Measurements from ENCODE around the gene MAP3K21. TPM values are rescaled to one million over a fixed set of nuclear protein-coding genes. Genes with fewer than 3 reads are reported as not detected.

MAP3K21 gene
- total RNA-seq, 1 donor from 2014 or later = 0.11 TPM

- Mint-ChIP-seq H3K4me3 (ENCODE audit: unreplicated experiment) (no peak overlapping the region), H3K9me3 (ENCODE audit: unreplicated experiment) (peaks cover 5% of the 10 kb centered on the region), H3K36me3 (ENCODE audit: unreplicated experiment) (no peaks in the 10 kb centered on the region), H3K27me3 (ENCODE audit: unreplicated experiment) (peaks cover 6% of the 10 kb centered on the region), H3K4me1 (ENCODE audit: unreplicated experiment) (no peaks in the 10 kb centered on the region), H3K27ac (ENCODE audit: unreplicated experiment) (no peak overlapping the region)
- TF ChIP-seq CTCF (IDR thresholded peaks at IDR 0.05) = no peak
- DNase-seq (ENCODE audit: extremely low spot score, unreplicated experiment) = no peak
Observed at GRCh38 chr1:233406994-233407631, 79.6 kb downstream of the MAP3K21 start.

GRCh38 chr1:233409540-233409939, 82.0 kb downstream of the MAP3K21 start:
- TF ChIP-seq CTCF (IDR thresholded peaks at IDR 0.05) = no peak
- Mint-ChIP-seq H3K4me3 (ENCODE audit: unreplicated experiment) (no peak overlapping the region), H3K27ac (ENCODE audit: unreplicated experiment) (no peak overlapping the region), H3K36me3 (ENCODE audit: unreplicated experiment) (no peaks in the 10 kb centered on the region), H3K27me3 (ENCODE audit: unreplicated experiment) (peaks cover 4% of the 10 kb centered on the region), H3K4me1 (ENCODE audit: unreplicated experiment) (no peaks in the 10 kb centered on the region), H3K9me3 (ENCODE audit: unreplicated experiment) (peaks cover 5% of the 10 kb centered on the region)
- DNase-seq (ENCODE audit: extremely low spot score, unreplicated experiment) = no peak

- H3K27ac Mint-ChIP-seq (ENCODE audit: unreplicated experiment) = no peak overlapping the region
- DNase-seq (ENCODE audit: extremely low spot score, unreplicated experiment) = no peak
- H3K4me3 Mint-ChIP-seq (ENCODE audit: unreplicated experiment) = no peak overlapping the region
- peaks cover 5% of the 10 kb centered on the region for H3K9me3 Mint-ChIP-seq (ENCODE audit: unreplicated experiment)
- no peak for TF ChIP-seq CTCF (IDR thresholded peaks at IDR 0.05)
- H3K4me1 Mint-ChIP-seq (ENCODE audit: unreplicated experiment) = no peaks in the 10 kb centered on the region
- no peaks in the 10 kb centered on the region for H3K36me3 Mint-ChIP-seq (ENCODE audit: unreplicated experiment)
- peaks cover 2% of the 10 kb centered on the region for H3K27me3 Mint-ChIP-seq (ENCODE audit: unreplicated experiment)
Observed at GRCh38 chr1:233410906-233411305, 83.4 kb downstream of the MAP3K21 start.

- Mint-ChIP-seq H3K27ac (ENCODE audit: unreplicated experiment) (no peak overlapping the region), H3K36me3 (ENCODE audit: unreplicated experiment) (no peaks in the 10 kb centered on the region), H3K4me3 (ENCODE audit: unreplicated experiment) (no peak overlapping the region), H3K9me3 (ENCODE audit: unreplicated experiment) (peaks cover 2% of the 10 kb centered on the region), H3K27me3 (ENCODE audit: unreplicated experiment) (peaks cover 2% of the 10 kb centered on the region), H3K4me1 (ENCODE audit: unreplicated experiment) (no peaks in the 10 kb centered on the region)
- TF ChIP-seq CTCF (IDR thresholded peaks at IDR 0.05) = no peak
- DNase-seq (ENCODE audit: extremely low spot score, unreplicated experiment) = no peak
Observed at GRCh38 chr1:233412812-233413211, 85.3 kb downstream of the MAP3K21 start.

GRCh38 chr1:233421293-233421692, 93.8 kb downstream of the MAP3K21 start:
- Mint-ChIP-seq H3K9me3 (ENCODE audit: unreplicated experiment) (no peaks in the 10 kb centered on the region), H3K36me3 (ENCODE audit: unreplicated experiment) (no peaks in the 10 kb centered on the region), H3K4me3 (ENCODE audit: unreplicated experiment) (no peak overlapping the region), H3K27ac (ENCODE audit: unreplicated experiment) (no peak overlapping the region), H3K4me1 (ENCODE audit: unreplicated experiment) (no peaks in the 10 kb centered on the region), H3K27me3 (ENCODE audit: unreplicated experiment) (peaks cover 3% of the 10 kb centered on the region)
- DNase-seq (ENCODE audit: extremely low spot score, unreplicated experiment) = no peak
- no peak for TF ChIP-seq CTCF (IDR thresholded peaks at IDR 0.05)
